NCI-H226 (cell line): ENCODE results near the gene GPR137.
A peak's percentile ranks its signal among the peaks of the same experiment; 100 is the strongest.
"Not testable (repeated sequence)": the region's sequence is repeated elsewhere in the genome, so short reads cannot be mapped to it uniquely, and the experiment has no call there.

Experiments used
- DNase-seq: peaks from one replicate; pipeline ENCODE4 v3.0.0-alpha.2; 2015

GPR137 gene

DNA sequence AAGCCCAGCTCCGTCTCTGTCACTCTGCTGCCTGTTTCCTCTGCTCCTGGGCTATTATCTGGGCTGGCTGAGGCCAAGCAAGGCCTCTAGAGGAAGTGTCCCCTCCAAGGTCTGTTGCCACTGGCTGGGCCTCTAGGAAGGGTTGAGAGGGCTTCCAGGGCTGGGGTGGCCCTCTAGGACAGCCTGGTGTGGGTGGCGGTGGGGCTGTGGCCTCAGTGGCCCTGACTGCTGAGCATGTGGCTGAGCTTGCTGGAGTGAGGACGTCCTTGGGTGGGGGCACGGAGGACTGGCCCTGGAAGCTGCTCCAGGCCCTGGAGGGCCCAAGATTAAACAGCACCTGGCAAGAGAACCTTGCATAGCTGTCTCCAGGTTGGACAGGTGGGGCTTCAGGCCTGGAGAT lies 38.3 kb downstream of the GPR137 start:
- not testable (repeated sequence) for DNase-seq

DNA sequence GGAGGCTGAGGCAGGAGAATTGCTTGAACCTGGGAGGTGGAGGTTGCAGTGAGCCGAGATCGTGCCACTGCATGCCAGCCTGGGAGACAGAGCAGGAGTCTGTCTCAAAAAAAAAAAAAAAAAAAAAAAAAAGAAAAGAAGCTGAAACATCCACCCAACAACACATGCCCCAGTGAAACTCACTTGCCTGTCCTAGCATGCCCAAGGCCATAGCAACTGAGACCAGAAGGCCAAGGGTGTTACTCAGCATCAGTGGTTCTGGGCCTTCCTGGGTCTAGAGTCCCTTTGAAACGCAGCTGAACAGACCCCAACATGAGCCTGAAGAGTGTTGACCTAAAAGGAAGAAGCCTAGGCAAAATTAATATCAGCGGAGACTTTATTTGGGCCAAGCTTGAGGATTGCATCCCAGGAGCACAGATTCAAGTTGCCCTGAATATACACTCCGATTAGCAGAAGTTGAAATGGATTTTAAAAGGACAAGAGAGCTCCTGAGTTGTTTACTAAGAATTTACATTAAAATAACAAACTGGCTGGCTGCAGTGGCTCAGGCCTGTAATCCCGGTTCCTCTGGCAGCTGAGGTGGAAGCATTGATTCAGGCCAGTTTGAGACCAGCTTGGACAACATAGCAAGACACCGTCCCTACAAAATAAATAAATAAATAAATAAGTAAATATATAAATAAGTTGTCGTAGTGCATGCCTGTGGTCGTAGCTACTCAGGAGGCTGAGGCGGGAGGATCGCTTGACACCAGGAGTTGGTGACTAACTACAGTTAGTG lies 39.2 kb downstream of the GPR137 start:
- DNase-seq: no peak

DNA sequence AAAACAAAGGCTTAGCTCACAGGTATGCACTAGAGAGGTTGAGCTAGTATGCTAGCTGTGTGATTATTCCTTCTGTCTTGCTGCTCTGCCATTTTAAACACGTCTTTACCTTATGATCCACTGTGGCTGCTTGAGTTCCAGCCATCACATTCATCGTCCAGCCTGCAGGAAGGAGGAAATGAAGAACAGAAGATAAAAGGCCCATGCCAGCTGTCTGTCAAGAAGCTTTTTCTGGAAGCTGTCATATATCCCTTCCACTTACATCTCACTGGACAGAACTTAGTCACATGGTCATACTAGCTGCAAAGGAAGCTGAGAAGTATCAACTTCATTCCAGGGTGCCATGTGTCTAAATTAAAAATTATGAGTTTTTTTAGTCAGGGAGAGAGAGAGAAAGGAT lies 41.7 kb downstream of the GPR137 start:
- no peak for DNase-seq

DNA sequence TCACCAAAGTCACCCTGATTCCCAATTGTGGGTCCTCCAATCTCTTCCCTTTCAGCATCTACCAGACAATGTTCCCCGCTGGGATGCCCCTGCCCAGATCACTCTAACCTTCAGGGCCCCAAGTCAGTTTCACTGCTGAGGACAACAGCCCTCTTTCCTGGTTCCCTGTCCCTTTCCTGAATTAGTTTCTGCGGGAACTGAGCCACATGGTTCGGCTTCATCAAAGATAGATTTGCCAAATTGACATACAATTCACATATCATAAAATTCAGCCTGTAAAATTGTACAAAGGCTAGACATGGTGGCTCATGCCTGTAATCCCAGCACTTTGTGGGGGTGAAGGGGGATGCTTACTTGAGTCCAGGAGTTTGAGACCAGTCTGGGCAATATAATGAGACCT lies 42.3 kb downstream of the GPR137 start:
- DNase-seq: no peak

DNA sequence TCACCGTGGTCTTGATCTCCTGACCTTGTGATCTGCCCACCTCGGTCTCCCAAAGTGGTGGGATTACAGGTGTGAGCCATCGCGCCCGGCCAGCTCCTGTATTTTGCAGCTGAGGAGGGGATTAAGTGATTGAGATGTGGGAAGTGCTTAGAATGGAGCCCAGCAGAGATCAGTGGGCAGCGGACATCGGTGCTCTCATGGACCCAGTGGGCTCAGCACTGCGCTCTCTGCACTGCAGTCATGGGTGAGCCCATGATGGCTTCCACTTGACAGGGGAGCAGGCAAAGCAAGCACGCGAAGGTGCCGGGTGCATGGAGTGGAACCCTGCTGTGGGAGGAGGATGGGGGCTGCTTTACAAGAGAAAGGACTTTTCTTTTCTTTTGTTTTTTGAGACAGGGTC lies 45.2 kb downstream of the GPR137 start:
- no peak for DNase-seq

DNA sequence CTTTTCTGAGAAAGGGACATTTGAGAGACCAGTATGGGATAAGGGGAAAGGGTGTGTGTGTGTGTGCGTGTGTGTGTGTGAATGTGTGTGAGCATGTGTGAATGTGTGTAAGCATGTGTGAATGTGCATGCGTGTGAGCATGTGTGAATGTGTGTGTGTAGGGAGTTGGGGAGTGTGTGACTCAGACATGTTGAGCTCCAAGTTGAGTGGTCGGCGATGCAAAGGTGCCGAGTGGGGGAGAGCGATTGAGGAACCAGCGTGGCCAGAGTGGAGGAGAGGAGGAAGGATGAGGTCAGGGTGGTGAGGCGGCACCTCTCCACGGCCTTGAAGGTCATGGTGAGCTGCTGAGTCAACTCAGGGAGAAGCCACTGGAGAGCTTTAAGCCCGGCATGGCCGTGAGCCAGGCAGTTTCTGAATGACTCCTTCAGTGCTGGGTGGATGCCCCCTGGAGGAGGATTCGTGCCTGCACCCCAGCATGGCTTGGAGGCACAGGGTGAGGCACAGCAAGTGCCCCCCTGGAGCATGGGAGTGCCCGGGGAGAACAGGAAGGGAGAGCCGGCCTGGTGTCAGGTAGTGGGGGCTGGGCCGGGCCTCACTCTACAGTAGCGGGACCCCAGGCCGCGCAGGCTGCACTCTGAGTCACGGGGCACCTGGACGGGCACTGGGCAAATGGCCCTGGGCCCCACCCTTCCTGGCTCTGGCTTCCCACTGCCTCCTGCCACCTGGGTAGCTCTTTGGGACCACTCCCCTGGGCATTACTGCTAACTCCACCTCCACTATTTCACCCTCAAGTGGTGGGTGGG lies 46.1 kb downstream of the GPR137 start:
- DNase-seq: peak; percentile 97

DNA sequence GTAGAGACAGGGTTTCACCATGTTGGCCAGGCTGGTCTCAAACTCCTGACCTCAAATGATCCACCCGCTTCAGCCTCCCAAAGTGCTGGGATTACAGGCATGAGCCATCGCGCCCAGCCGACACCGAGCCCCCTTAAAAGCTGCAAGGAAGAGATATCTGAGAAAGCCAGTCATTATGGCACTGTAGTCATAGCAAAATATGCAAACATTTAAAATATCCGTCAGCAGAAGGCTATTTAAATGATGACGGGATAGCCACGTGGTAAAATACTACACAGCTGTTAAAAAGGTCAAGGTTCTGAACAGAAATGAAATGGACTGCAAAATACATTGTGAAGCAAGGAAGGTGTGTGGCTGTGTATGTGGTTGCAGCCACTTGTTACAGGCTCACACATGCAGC lies 47.9 kb downstream of the GPR137 start:
- DNase-seq: no peak

DNA sequence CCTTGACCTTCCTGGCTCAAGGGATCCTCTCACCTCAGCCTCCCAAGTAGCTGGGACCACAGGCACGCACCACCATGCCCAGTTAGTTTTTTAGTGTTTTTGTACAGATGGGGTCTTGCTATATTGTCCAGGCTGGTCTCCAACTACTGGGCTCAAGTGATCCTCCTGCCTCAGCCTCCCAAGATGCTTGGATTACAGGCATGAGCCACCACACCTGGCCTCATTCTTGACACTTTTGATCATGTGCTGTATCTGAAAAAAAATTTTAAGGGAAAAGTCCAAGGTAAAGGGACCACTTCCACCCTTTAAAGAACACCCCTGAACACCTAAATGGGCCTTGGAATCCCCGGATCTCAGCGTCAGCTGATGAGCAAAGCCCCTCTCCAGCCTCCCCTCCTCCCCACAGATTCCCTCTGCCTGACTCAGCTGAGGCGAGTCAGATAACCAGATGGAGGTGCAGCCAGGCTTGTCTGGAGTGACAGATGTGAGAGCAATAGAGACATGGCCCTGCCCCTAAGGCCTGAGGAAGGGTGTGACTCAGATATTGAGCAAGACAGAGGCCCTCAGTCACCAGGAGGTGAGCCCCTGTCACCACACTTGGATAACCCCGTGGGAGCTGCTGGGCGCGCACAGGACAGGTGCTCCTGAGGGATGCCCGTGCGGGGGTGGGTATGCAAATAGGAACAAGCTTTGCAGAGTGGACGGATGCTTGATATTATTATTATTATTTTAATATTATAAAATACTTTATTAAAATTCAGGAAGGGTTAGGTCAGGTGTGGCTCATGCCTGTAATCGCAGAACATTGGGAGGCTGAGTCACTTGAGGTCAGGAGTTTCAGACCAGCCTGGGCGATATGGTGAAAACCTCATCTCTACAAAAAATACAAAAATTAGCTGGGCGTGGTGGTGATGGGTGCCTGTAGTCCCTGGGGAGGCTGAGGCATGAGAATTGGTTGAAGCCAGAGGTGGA lies 49.4 kb downstream of the GPR137 start:
- peak; percentile 99 for DNase-seq

DNA sequence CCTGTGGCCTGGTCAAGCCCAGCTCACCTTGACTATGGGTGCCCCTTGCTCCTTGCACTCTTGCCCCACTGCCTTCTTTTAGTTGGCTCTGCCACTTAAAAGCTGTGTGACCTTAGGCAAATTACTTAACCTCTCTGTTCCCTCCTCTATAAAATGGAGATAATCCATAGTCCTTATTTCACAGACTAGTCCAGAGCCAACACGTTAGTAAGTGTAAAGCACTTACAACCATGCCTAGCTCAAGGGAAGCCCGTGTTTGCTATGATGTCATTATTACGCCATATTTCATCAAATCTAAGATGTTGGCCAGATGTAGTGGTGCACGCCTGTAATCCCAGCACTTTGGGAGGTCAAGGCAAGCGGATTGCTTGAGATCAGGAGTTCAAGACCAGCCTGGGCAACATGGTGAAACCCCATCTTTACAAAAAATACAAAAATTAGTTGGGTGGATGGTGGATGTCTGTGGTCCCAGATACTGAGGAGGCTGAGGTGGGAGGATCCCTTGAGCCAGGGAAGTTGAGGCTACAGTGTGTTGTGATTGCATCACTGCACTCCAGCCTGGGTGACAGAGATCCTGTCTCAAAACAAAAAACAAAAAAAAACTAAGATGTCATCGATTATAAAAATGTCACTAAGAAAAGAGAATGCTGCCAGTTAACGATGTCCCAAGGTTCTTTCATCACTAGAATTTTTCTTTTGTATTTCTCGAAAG lies 52.0 kb downstream of the GPR137 start:
- no peak for DNase-seq

DNA sequence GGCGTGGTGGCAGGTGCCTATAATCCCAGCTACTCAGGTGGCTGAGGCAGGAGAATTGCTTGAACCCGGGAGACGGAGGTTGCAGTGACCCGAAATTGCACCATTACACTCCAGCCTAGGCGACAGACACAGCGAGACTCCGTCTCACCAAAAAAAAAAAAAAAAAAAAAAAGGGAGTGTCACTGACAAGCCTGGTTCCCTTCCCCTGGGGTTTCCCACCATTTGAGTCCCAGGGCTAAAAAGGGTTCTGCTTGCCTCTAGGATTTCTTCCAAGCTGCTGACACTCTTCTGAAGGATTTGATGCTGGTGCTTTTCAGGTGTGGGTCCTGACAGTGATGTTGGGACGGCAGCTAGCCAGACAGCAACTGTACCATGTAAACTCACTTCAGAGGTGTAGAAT lies 53.1 kb downstream of the GPR137 start:
- no peak for DNase-seq
